Immature natural killer cell (primary cell): Measurements from ENCODE around the gene TTN. TPM values are rescaled to one million over a fixed set of nuclear protein-coding genes. Genes with fewer than 3 reads are reported as not detected.

Experiments used
- DNase-seq, 3 donors: peaks; one replicate each; pipeline ENCODE4 v3.0.0; 2022; ENCODE audit warnings: mixed read lengths in 1 of 3
- H3K27ac Mint-ChIP-seq, 6 donors: one replicate each; pipeline ENCODE4 v1.8.0; 2020; ENCODE audit warnings: mixed read lengths in 6 of 6, mild to moderate bottlenecking in 5 of 6, inconsistent platforms in 4 of 6, moderate library complexity in 3 of 6
- H3K27me3 Mint-ChIP-seq, 3 donors: one replicate each; pipeline ENCODE4 v1.8.0; 2020 to 2021; ENCODE audit warnings: low read depth in 3 of 3, mild to moderate bottlenecking in 3 of 3, mixed read lengths in 3 of 3, moderate library complexity in 3 of 3, inconsistent platforms in 1 of 3
- H3K36me3 Mint-ChIP-seq, 3 donors: one replicate each; pipeline ENCODE4 v1.8.0; 2020; ENCODE audit warnings: mixed read lengths in 3 of 3, inconsistent platforms in 2 of 3, mild to moderate bottlenecking in 2 of 3
- H3K4me1 Mint-ChIP-seq, 2 donors: one replicate each; pipeline ENCODE4 v1.8.0; 2020; ENCODE audit warnings: inconsistent platforms in 2 of 2, mild to moderate bottlenecking in 2 of 2, mixed read lengths in 2 of 2, moderate library complexity in 1 of 2
- H3K4me3 Mint-ChIP-seq, 5 donors: one replicate each; pipeline ENCODE4 v1.8.0; 2020; ENCODE audit warnings: mild to moderate bottlenecking in 5 of 5, mixed read lengths in 5 of 5, inconsistent platforms in 3 of 5, moderate library complexity in 3 of 5
- H3K9me3 Mint-ChIP-seq, 6 donors: one replicate each; pipeline ENCODE4 v1.8.0; 2020; ENCODE audit warnings: mild to moderate bottlenecking in 6 of 6, mixed read lengths in 6 of 6, inconsistent platforms in 4 of 6, moderate library complexity in 3 of 6
- polyA plus RNA-seq, 3 donors: library from polyadenylated mRNA; unstranded; fragments of 300-500 nt; fragmentation: Illumina TruSeq; gene quantifications; one replicate each; pipeline ENCODE4 v1.2.3, GENCODE V29; 2021

TTN gene
- polyA plus RNA-seq, 3 donors from 2014 or later = 0.06 to 1.7 (median 0.58) TPM

DNA sequence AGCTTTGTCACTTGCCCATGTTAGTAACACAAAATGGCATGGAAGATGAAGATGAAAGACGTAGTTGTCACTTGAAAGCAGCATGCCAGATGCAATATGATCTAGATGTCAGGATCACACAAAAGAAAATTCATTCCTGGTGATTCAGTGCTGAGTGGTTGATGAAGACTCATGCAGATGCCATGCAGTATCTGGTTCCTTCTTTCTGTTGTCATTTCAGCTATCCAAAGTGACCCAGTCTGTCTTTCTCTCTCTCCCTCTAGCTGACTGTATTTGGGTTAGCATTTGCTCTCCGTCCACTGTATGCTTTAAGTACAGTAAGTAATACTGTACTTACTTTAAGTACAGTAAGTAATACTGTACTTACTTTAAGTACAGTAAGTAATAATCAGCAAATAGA is 50.4 kb downstream of the TTN start:
- H3K27ac Mint-ChIP-seq = no peak overlapping the region
- DNase-seq = no peak
- H3K27me3 Mint-ChIP-seq = peaks cover 0 to 2% (median 0%) of the 10 kb centered on the region in 3 donors
- H3K9me3 Mint-ChIP-seq = no peaks in the 10 kb centered on the region
- H3K36me3 Mint-ChIP-seq = no peaks in the 10 kb centered on the region
- H3K4me1 Mint-ChIP-seq = no peaks in the 10 kb centered on the region
- H3K4me3 Mint-ChIP-seq = no peak overlapping the region

GRCh38 chr2:178756343-178756742 is 50.9 kb downstream of the TTN start:
- Mint-ChIP-seq H3K4me3 (no peak overlapping the region), H3K27me3 (peaks cover 0 to 2% (median 0%) of the 10 kb centered on the region in 3 donors), H3K9me3 (no peaks in the 10 kb centered on the region), H3K4me1 (no peaks in the 10 kb centered on the region), H3K36me3 (no peaks in the 10 kb centered on the region), H3K27ac (no peak overlapping the region)
- DNase-seq = no peak

DNA sequence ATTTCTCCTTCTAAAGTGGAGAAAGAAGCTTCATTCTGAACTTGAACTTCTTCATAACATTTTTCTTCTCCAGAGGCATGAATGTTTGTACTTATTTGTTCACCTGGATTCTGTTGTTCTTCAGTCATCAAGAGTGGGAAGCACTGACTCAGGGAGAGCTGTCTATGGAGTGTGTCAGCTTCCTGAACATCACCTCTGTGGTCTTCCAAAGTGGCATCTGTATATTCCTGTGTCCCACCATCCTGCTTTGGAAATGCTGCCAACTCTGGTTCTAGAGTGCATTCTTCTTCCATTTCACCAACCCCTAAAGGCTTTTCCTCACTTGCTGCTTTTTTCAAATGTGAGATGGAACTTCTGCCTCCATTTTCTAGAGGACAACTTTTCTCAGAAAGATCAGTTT is 59.5 kb downstream of the TTN start:
- Mint-ChIP-seq H3K27ac (no peak overlapping the region), H3K27me3 (no peaks in the 10 kb centered on the region), H3K4me1 (no peaks in the 10 kb centered on the region), H3K36me3 (peaks cover 0 to 4% (median 0%) of the 10 kb centered on the region in 3 donors), H3K9me3 (peaks cover 0 to 2% (median 0%) of the 10 kb centered on the region in 6 donors), H3K4me3 (no peak overlapping the region)
- DNase-seq = no peak

DNA sequence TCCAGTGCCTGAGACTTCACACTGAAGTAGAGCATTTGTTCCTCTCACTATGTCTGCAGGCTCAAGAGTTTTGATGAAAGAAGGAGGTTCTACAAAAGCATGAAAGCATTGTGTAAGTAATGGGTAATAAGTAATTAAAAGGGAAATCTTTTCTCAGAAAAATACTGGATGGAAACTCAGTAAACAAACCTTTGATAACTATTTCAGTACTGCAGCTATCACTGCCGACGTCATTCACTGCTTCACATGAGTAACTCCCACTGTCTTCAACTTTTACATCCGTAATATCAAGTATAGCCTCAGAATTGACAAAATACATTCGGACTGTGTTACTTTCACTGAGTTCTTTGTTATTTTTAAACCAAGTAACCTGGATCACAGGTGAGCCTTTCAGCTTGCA is 72.7 kb downstream of the TTN start:
- DNase-seq = no peak
- H3K36me3 Mint-ChIP-seq = no peaks in the 10 kb centered on the region
- H3K27ac Mint-ChIP-seq = no peak overlapping the region
- no peaks in the 10 kb centered on the region for H3K9me3 Mint-ChIP-seq
- H3K27me3 Mint-ChIP-seq = peaks cover 0 to 2% (median 1%) of the 10 kb centered on the region in 3 donors
- H3K4me3 Mint-ChIP-seq = no peak overlapping the region
- no peaks in the 10 kb centered on the region for H3K4me1 Mint-ChIP-seq

GRCh38 chr2:178733975-178734374 is 73.2 kb downstream of the TTN start:
- no peak overlapping the region for H3K4me3 Mint-ChIP-seq
- DNase-seq = no peak
- no peaks in the 10 kb centered on the region for H3K9me3 Mint-ChIP-seq
- peaks cover 0 to 3% (median 1%) of the 10 kb centered on the region in 3 donors for H3K27me3 Mint-ChIP-seq
- H3K27ac Mint-ChIP-seq = no peak overlapping the region
- no peaks in the 10 kb centered on the region for H3K36me3 Mint-ChIP-seq
- H3K4me1 Mint-ChIP-seq = no peaks in the 10 kb centered on the region

- Mint-ChIP-seq H3K27ac (no peak overlapping the region), H3K4me1 (no peaks in the 10 kb centered on the region)
Observed at GRCh38 chr2:178732913-178733312, 74.3 kb downstream of the TTN start.

GRCh38 chr2:178731300-178731699 is 75.9 kb downstream of the TTN start:
- Mint-ChIP-seq H3K27me3 (peaks cover 0 to 4% (median 1%) of the 10 kb centered on the region in 3 donors), H3K36me3 (no peaks in the 10 kb centered on the region), H3K4me1 (no peaks in the 10 kb centered on the region), H3K27ac (no peak overlapping the region), H3K4me3 (no peak overlapping the region), H3K9me3 (no peaks in the 10 kb centered on the region)
- no peak for DNase-seq

More at GRCh38 chr2:178732913-178733312, 74.3 kb downstream of the TTN start:
- Mint-ChIP-seq H3K9me3 (no peaks in the 10 kb centered on the region), H3K36me3 (no peaks in the 10 kb centered on the region), H3K4me3 (no peak overlapping the region), H3K27me3 (peaks cover 0 to 4% (median 1%) of the 10 kb centered on the region in 3 donors)
- DNase-seq = no peak

GRCh38 chr2:178730049-178730448 is 77.2 kb downstream of the TTN start:
- H3K27ac Mint-ChIP-seq = no peak overlapping the region
- no peaks in the 10 kb centered on the region for H3K9me3 Mint-ChIP-seq

DNA sequence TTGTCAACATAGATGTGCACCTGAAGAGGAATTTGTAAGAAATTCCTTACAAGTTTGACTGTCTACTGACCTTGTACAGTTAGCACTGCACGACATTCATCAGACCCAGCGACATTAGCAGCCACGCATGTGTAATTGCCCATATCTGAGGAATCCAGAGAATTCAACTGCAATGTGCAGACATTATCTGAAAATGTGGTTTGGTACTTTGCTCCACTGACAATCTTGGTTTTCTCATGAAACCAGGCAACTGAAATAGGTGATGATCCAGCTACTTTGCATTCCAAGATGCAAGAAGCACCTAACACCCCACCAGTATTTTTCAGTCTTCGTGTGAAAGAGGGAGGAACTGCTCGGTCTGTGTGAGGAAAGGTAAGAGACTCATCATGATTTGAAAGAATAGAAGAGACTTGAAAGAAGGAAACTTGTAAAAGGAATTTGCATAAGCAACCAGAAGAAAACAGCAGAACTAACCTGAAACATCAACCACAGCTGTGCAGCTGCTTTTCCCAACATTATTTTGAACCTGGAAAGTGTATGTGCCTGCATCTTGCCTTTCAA is 83.4 kb downstream of the TTN start:
- H3K4me3 Mint-ChIP-seq = no peak overlapping the region
- no peak overlapping the region for H3K27ac Mint-ChIP-seq
- peaks cover 0 to 4% (median 0%) of the 10 kb centered on the region in 3 donors for H3K27me3 Mint-ChIP-seq
- peaks cover 0 to 9% (median 0%) of the 10 kb centered on the region in 3 donors for H3K36me3 Mint-ChIP-seq
- no peaks in the 10 kb centered on the region for H3K4me1 Mint-ChIP-seq
- no peaks in the 10 kb centered on the region for H3K9me3 Mint-ChIP-seq
- no peak for DNase-seq

More at GRCh38 chr2:178730049-178730448, 77.2 kb downstream of the TTN start:
- Mint-ChIP-seq H3K4me3 (no peak overlapping the region), H3K27me3 (peaks cover 0 to 4% (median 1%) of the 10 kb centered on the region in 3 donors), H3K4me1 (no peaks in the 10 kb centered on the region), H3K36me3 (peaks cover 0 to 4% (median 0%) of the 10 kb centered on the region in 3 donors)
- no peak for DNase-seq

GRCh38 chr2:178722296-178722695 is 84.9 kb downstream of the TTN start:
- Mint-ChIP-seq H3K9me3 (no peaks in the 10 kb centered on the region), H3K36me3 (peaks cover 0 to 11% (median 0%) of the 10 kb centered on the region in 3 donors), H3K27me3 (peaks cover 0 to 4% (median 0%) of the 10 kb centered on the region in 3 donors), H3K27ac (no peak overlapping the region), H3K4me1 (no peaks in the 10 kb centered on the region), H3K4me3 (no peak overlapping the region)
- no peak for DNase-seq

- H3K4me1 Mint-ChIP-seq = no peaks in the 10 kb centered on the region
- H3K27ac Mint-ChIP-seq = no peak overlapping the region
- no peaks in the 10 kb centered on the region for H3K9me3 Mint-ChIP-seq
- peaks cover 0 to 6% (median 0%) of the 10 kb centered on the region in 3 donors for H3K36me3 Mint-ChIP-seq
- DNase-seq = no peak
- H3K4me3 Mint-ChIP-seq = no peak overlapping the region
- H3K27me3 Mint-ChIP-seq = peaks cover 0 to 4% (median 3%) of the 10 kb centered on the region in 3 donors
Observed at GRCh38 chr2:178718988-178719387, 88.2 kb downstream of the TTN start.

DNA sequence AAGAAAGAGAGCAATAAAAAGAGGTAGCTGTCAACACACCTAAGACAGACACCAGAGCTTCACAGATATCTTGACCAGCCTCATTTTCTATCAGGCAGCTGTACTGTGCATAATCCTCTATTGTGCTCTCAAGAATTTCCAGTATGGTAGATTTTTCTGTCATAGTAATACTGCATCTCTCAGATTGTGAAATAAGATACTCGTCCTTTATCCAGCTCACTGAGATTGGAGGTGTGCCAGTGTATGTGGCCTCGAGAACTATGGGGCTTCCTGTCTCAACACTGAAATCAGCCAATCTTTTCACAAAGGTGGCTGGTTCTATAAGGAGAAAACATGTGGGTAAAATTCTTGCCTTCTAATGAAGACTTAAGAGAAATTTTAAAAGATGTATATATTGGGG is 88.9 kb downstream of the TTN start:
- Mint-ChIP-seq H3K36me3 (peaks cover 0 to 2% (median 0%) of the 10 kb centered on the region in 3 donors), H3K9me3 (no peaks in the 10 kb centered on the region), H3K27me3 (peaks cover 0 to 4% (median 0%) of the 10 kb centered on the region in 3 donors)

GRCh38 chr2:178716394-178716793 is 90.8 kb downstream of the TTN start:
- H3K4me1 Mint-ChIP-seq = no peaks in the 10 kb centered on the region
- peaks cover 0 to 4% (median 0%) of the 10 kb centered on the region in 3 donors for H3K27me3 Mint-ChIP-seq
- no peaks in the 10 kb centered on the region for H3K9me3 Mint-ChIP-seq
- no peak for DNase-seq
- no peak overlapping the region for H3K4me3 Mint-ChIP-seq
- peaks cover 0 to 2% (median 0%) of the 10 kb centered on the region in 3 donors for H3K36me3 Mint-ChIP-seq
- H3K27ac Mint-ChIP-seq = no peak overlapping the region

More for the DNA sequence above, 88.9 kb downstream of the TTN start:
- Mint-ChIP-seq H3K4me3 (no peak overlapping the region), H3K4me1 (no peaks in the 10 kb centered on the region), H3K27ac (no peak overlapping the region)
- no peak for DNase-seq

GRCh38 chr2:178715366-178715765 is 91.9 kb downstream of the TTN start:
- Mint-ChIP-seq H3K4me1 (no peaks in the 10 kb centered on the region), H3K27me3 (peaks cover 0 to 4% (median 0%) of the 10 kb centered on the region in 3 donors), H3K27ac (no peak overlapping the region), H3K4me3 (no peak overlapping the region), H3K36me3 (peaks cover 0 to 2% (median 0%) of the 10 kb centered on the region in 3 donors), H3K9me3 (no peaks in the 10 kb centered on the region)
- no peak for DNase-seq

DNA sequence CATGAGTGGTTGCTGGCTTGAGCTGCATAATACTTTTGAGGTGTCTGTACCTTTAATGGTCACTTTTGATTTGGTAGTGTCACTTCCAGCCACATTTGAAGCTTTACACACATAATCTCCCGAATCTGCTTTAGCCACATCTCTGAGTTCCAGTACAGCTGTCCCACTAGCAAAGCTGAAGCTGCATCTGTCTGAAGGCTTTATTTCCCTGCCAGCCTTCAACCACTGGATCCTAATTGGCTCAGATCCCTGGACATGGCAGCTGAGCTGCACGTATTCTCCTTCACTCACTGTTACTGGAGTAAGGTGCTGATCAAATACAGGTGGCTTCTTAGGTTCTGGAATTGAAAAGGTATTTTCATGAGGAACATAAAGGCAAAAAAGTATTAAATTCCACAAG is 99.7 kb downstream of the TTN start:
- no peaks in the 10 kb centered on the region for H3K27me3 Mint-ChIP-seq

More for the DNA sequence above, 99.7 kb downstream of the TTN start:
- no peak for DNase-seq
- no peaks in the 10 kb centered on the region for H3K36me3 Mint-ChIP-seq
- H3K9me3 Mint-ChIP-seq = no peaks in the 10 kb centered on the region
- H3K4me3 Mint-ChIP-seq = no peak overlapping the region
- H3K27ac Mint-ChIP-seq = no peak overlapping the region
- no peaks in the 10 kb centered on the region for H3K4me1 Mint-ChIP-seq
